Heart left ventricle (tissue), 16 donors: ENCODE results near the gene HYPK. TPM values are rescaled to one million over a fixed set of nuclear protein-coding genes. Genes with fewer than 3 reads are reported as not detected.
A peak's percentile ranks its signal among the peaks of the same experiment; 100 is the strongest.

Experiments
- ATAC-seq, 4 donors: fragments of 200-7000 bp; cut with Tn5 transposase; one replicate each; pipeline ENCODE4 v1.9.1; 2020 to 2022; ENCODE audit warnings: moderate library complexity in 4 of 4, mild to moderate bottlenecking in 3 of 4, moderate number of reproducible peaks in 1 of 4
- DNase-seq, 5 donors: peaks; one replicate each; pipeline ENCODE4 v3.0.0-alpha.2; 2020
- H3K27ac ChIP-seq, 12 donors: fragments of 200-600 bp; sonication (generic) in 4 of 12; one replicate each; pipeline versions ENCODE4 v1.5.0 to v1.8.0; 2016 to 2022; ENCODE audit warnings: mild to moderate bottlenecking in 2 of 12
- H3K27me3 ChIP-seq, 9 donors: fragments of 200-600 bp; sonication (generic) in 2 of 9; one replicate each; pipeline versions ENCODE4 v1.5.1 to v1.8.0; 2016 to 2022; ENCODE audit warnings: mild to moderate bottlenecking in 3 of 9
- H3K36me3 ChIP-seq, 9 donors: fragments of 200-600 bp; sonication (generic) in 2 of 9; one replicate each; pipeline versions ENCODE4 v1.5.0 to v1.8.0; 2018 to 2022; ENCODE audit warnings: mild to moderate bottlenecking in 2 of 9
- H3K4me1 ChIP-seq, 12 donors: fragments of 200-600 bp; sonication (generic) in 4 of 12; one replicate each; pipeline versions ENCODE4 v1.5.0 to v1.8.0; 2016 to 2022; ENCODE audit warnings: mild to moderate bottlenecking in 3 of 12
- H3K4me3 ChIP-seq, 12 donors: fragments of 200-600 bp; sonication (generic) in 4 of 12; one replicate each; pipeline versions ENCODE4 v1.5.0 to v1.8.0; 2017 to 2022; ENCODE audit warnings: mild to moderate bottlenecking in 9 of 12, moderate library complexity in 4 of 12
- H3K9me3 ChIP-seq, 12 donors: fragments of 200-600 bp; sonication (generic) in 4 of 12; one replicate each; pipeline versions ENCODE4 v1.5.0 to v1.8.0; 2016 to 2022; ENCODE audit warnings: mild to moderate bottlenecking in 1 of 12
- POLR2A ChIP-seq, 2 donors: fragments of 450-650 bp; IDR thresholded peaks; one replicate each; pipeline ENCODE4 v1.6.1; 2017; ENCODE audit warnings: antibody characterized with exemption in 2 of 2, mild to moderate bottlenecking in 2 of 2, moderate library complexity in 2 of 2
- WGBS, 4 donors: extraction: QIAGEN DNeasy Blood & Tissue Kit in 2 of 4; methylation state at CpG; one replicate each; pipeline versions ENCODE4 v1.1.5 to v1.1.7; 2013 to 2018; 5-methylcytosine and 5-hydroxymethylcytosine counted together
- intact Hi-C, 10 donors: fragments of 100-400 bp; cut with DNase I; formaldehyde crosslinking; loops; one replicate each; pipeline versions ENCODE4 v1.11.1 to v1.14.2; 2022
- polyA plus RNA-seq, 2 donors: library from polyadenylated mRNA; stranded (reverse); fragments of 200-250 nt; gene quantifications; one replicate each; pipeline ENCODE4 v1.2.3, GENCODE V29; 2013
- total RNA-seq, 9 donors: library from RNA; depleted of rRNA in 2 of 9; stranded (reverse); fragments of >200 nt in 2 of 9; fragmentation: NEBNext Ultra II Directional in 3 of 9; extraction: Animal tissue kit (Norgen Biotek cat#: 25700) in 3 of 9; gene quantifications; one replicate each; pipeline versions ENCODE4 v1.1.0 to v1.2.4, GENCODE V29; 2016 to 2023
- TF ChIP-seq, protein P1 (sequence below), 12 donors: fragments of 200-600 bp; sonication (generic) in 4 of 12; IDR thresholded peaks; one replicate each; pipeline versions ENCODE4 v1.5.0 to v1.8.0; 2018 to 2022; ENCODE audit warnings: antibody characterized with exemption in 12 of 12, mild to moderate bottlenecking in 5 of 12
- donor health status: ischemic (EF 13 %, LVEDD 7.1; RV severe dilation, severe dysfunction).
- donor health status: healthy with polysubstance abuse.
- donor health status: DM: no; HTN: yes; CAD: no.
- donor health status: DM: no; HTN: no; CAD: no.
- donor health status: ischemic (EF 25% LVEDD 6.9; RV normal size, moderate dysfunction).
- donor health status: ischemic (EF 25% LVEDD 5.7; RV mildly dilated, moderate dysfunction).
- donor health status: healthy.
- donor health status: DM: yes; HTN: yes; CAD: no.
- donor health status: ischemic (EF 35%, LVEDD 5.7; RV mildly dilated, moderate dysfunction).
- donor health status: nonischemic (EF 11% LVEDD 7.7; RV severe dilation, severe dysfunction).
- donor health status: DM: yes; HTN: yes; CAD: no.
- donor health status: PGD.
- donor health status: ischemic (EF 29% LVEDD 5.4; RV normal size, mild dysfunction).
- donor health status: nonischemic (EF 23%, LVEDD 6.1; RV moderate dilation, normal function).

HYPK gene
- total and polyA plus RNA-seq, 11 donors: 10.3 to 56.5 (median 14.5) TPM

DNA sequence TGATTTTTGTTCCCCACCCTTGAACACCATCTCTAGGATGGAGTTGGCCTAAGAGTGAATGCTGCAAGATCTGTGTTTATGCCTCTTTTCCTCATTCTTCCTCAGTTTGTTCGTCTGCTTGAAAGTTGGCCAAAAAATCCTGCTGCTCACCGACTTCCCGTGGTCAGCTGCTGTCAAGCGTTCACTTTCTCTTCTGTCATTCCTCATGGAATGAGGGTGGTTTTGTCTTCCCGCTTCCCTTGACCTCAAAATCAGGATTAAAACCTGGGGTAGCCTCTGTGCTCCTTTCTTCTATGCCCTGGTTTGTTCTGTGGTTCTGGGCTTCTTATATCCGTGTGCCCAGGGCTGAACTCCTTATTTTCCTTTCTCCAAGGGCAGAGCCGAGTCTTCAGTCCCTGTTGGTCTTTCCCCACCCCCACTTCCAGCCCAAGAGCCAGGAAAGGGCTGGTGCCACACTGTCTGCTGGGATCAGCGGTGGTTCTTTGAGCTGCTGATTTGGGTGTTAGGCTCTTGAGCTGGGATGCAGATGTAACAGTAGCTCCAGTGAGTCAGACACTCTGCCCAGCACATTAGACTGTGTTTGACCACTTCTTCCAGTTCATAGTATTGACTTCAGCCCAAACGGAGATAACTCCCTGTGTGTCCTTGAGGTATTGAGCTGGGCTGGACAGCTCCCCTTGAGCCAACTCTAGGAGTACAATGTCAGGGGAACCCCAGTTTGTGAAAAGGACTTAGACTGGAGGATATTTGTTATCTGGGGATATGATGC, 5.9 kb upstream of the HYPK start:
- Histone ChIP-seq H3K27ac (peak overlapping the region in 10 of 12 donors; percentile 9 to 100 (median 96)), H3K4me1 (peaks cover 4 to 65% (median 46%) of the 10 kb centered on the region in 12 donors), H3K4me3 (peak overlapping the region in 5 of 12 donors; percentile 69 to 95 (median 94)), H3K27me3 (no peaks in the 10 kb centered on the region), H3K36me3 (peaks cover 0 to 63% (median 53%) of the 10 kb centered on the region in 9 donors), H3K9me3 (no peaks in the 10 kb centered on the region)
- 60 to 70% (median 61%) methylated on average over 9 of the region's 9 CpGs for WGBS, 4 donors
- no peak for TF ChIP-seq POLR2A (IDR thresholded peaks at IDR 0.05)
- TF ChIP-seq, protein P1, sequence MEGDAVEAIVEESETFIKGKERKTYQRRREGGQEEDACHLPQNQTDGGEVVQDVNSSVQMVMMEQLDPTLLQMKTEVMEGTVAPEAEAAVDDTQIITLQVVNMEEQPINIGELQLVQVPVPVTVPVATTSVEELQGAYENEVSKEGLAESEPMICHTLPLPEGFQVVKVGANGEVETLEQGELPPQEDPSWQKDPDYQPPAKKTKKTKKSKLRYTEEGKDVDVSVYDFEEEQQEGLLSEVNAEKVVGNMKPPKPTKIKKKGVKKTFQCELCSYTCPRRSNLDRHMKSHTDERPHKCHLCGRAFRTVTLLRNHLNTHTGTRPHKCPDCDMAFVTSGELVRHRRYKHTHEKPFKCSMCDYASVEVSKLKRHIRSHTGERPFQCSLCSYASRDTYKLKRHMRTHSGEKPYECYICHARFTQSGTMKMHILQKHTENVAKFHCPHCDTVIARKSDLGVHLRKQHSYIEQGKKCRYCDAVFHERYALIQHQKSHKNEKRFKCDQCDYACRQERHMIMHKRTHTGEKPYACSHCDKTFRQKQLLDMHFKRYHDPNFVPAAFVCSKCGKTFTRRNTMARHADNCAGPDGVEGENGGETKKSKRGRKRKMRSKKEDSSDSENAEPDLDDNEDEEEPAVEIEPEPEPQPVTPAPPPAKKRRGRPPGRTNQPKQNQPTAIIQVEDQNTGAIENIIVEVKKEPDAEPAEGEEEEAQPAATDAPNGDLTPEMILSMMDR (IDR thresholded peaks at IDR 0.05): no peak
- peak in 2 of 5 donors; percentile 25 to 31 for DNase-seq
- intact Hi-C loops: loop anchor here in 1 of 10 donors (5.0 kb wide), 1 partner anchor 633 kb away; the partner anchor contains the start of gene CTDSPL2
- ATAC-seq: no peak

DNA sequence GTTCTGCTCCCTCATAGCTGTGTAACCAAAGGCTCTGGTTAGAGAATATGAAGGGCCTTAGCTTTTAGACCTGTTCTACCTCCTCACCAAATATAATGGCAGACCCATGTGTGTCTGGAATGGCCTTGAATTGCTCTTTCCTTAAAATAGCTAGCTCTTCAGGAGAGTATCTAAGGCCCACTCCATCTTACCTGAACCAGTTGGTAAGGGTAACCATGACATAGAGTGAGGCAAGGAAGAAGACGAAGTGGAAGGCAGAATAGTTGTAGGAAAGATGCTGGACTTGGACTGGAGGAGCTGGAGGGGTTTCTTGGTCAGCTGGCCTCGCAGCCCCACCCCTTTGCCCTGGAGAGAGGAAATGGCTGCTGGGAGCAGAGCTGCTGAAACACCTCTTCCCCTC, 5.2 kb upstream of the HYPK start:
- Histone ChIP-seq H3K27me3 (no peaks in the 10 kb centered on the region), H3K4me3 (no peak overlapping the region), H3K9me3 (no peaks in the 10 kb centered on the region), H3K4me1 (peaks cover 4 to 71% (median 52%) of the 10 kb centered on the region in 12 donors), H3K27ac (peak overlapping the region in 9 of 12 donors; percentile 3 to 100 (median 95)), H3K36me3 (peaks cover 0 to 69% (median 58%) of the 10 kb centered on the region in 9 donors)
- intact Hi-C loops: no loop called here
- WGBS, 4 donors: 79 to 96% (median 88%) methylated on average over 2 of the region's 2 CpGs
- ATAC-seq: no peak
- TF ChIP-seq, protein P1 (IDR thresholded peaks at IDR 0.05): no peak
- TF ChIP-seq POLR2A (IDR thresholded peaks at IDR 0.05): no peak
- no peak for DNase-seq

DNA sequence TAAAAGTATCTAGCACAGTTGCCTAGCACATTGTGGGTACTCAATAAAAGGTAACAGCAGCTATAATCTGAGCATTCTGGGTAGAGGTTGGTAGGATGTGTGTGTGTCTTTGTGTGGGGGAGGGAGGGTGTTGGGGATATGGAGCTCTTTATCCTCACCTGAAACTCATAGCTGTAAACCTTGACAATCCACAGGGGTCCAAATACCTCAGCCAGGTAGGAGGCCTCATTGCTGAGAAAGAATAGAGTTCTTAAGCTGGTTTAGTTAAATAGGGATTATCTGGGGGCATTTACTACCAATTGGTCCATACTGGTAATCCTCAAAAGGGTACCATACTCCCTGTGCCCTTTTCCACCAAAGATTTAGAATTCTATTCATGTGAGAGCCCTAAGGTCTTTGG, 4.4 kb upstream of the HYPK start:
- DNase-seq (no peak), ATAC-seq (no peak)
- intact Hi-C loops: no loop called here
- no peaks in the 10 kb centered on the region for H3K9me3 ChIP-seq
- H3K27ac ChIP-seq: no peak overlapping the region
- no peaks in the 10 kb centered on the region for H3K27me3 ChIP-seq
- no peak overlapping the region for H3K4me3 ChIP-seq
- peaks cover 4 to 75% (median 54%) of the 10 kb centered on the region in 12 donors for H3K4me1 ChIP-seq
- no peak for TF ChIP-seq POLR2A (IDR thresholded peaks at IDR 0.05)
- TF ChIP-seq, protein P1 (IDR thresholded peaks at IDR 0.05): no peak
- H3K36me3 ChIP-seq: peaks cover 0 to 69% (median 58%) of the 10 kb centered on the region in 9 donors

DNA sequence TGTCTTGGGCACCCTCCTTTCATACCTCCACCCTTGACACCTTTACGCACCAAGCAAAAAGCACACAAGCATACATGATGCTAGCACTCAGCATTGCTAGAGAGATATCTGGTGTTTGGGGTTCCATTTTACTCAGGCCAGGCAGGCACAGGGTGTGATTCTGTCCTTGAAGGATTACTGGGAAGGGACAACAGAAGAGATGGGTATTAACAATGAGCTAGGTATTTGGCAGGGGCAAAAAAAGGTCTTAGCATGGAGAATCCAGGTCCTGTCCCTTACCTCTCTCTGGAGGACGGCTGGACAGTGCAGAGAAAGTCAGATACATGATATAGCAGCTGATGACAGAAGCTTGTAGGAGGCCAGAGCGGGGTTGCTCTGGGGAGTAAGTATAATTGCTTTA, 3.8 kb upstream of the HYPK start:
- TF ChIP-seq, protein P1 (IDR thresholded peaks at IDR 0.05): no peak
- TF ChIP-seq POLR2A (IDR thresholded peaks at IDR 0.05): no peak
- intact Hi-C loops: no loop called here
- DNase-seq (no peak), ATAC-seq (no peak)
- Histone ChIP-seq H3K4me3 (no peak overlapping the region), H3K27ac (no peak overlapping the region), H3K4me1 (peaks cover 4 to 77% (median 56%) of the 10 kb centered on the region in 12 donors), H3K36me3 (peaks cover 0 to 73% (median 61%) of the 10 kb centered on the region in 9 donors), H3K27me3 (no peaks in the 10 kb centered on the region), H3K9me3 (no peaks in the 10 kb centered on the region)
- WGBS, 4 donors: 77 to 84% (median 82%) methylated on average over 3 of the region's 3 CpGs
